Activated B cell treated with CpG ODN at 0.5 μM for 24 hours (primary cell): ENCODE data around the gene ERCC1. TPM values are rescaled to one million over a fixed set of nuclear protein-coding genes. Genes with fewer than 3 reads are reported as not detected.

Experiments
- ATAC-seq: fragments of 200-7000 bp; cut with Tn5 transposase; one replicate; pipeline ENCODE4 v1.10.0; 2021; ENCODE audit warnings: low read depth, mild to moderate bottlenecking, moderate library complexity
- CTCF ChIA-PET: fragments of 350-600 bp; sonication (Branson Sonifier 250); formaldehyde crosslinking; loops from one replicate; lab custom pipeline; 2021; ENCODE audit warnings: antibody characterized with exemption; lab: Charles Lee
- POLR2A ChIA-PET: fragments of 350-600 bp; sonication (Branson Sonifier 250); formaldehyde crosslinking; loops from one replicate; lab custom pipeline; 2021; ENCODE audit warnings: antibody characterized with exemption; lab: Charles Lee
- DNase-seq: peaks from one replicate; pipeline ENCODE4 v3.0.0; 2022
- H3K27ac Mint-ChIP-seq: one replicate; pipeline ENCODE4 v1.8.0; 2020; ENCODE audit warnings: mixed read lengths
- H3K27me3 Mint-ChIP-seq: one replicate; pipeline ENCODE4 v1.8.0; 2021; ENCODE audit warnings: mixed read lengths
- H3K36me3 Mint-ChIP-seq: one replicate; pipeline ENCODE4 v1.8.0; 2021; ENCODE audit warnings: low read depth, mixed read lengths
- H3K4me1 Mint-ChIP-seq: one replicate; pipeline ENCODE4 v1.8.0; 2021; ENCODE audit warnings: mixed read lengths
- H3K4me3 Mint-ChIP-seq: one replicate; pipeline ENCODE4 v1.8.0; 2020; ENCODE audit warnings: mild to moderate bottlenecking, mixed read lengths
- H3K9me3 Mint-ChIP-seq: one replicate; pipeline ENCODE4 v1.8.0; 2020; ENCODE audit warnings: mixed read lengths
- CTCF ChIP-seq: fragments of 200-600 bp; IDR thresholded peaks from one replicate; pipeline ENCODE4 v1.8.0; 2022; ENCODE audit warnings: antibody characterized with exemption, mild to moderate bottlenecking
- intact Hi-C: fragments of 100-400 bp; cut with micrococcal nuclease; formaldehyde crosslinking; loops from one replicate; pipeline ENCODE4 v1.15.1; 2024
- total RNA-seq: library from RNA; stranded (reverse); gene quantifications from 2 replicates; pipeline ENCODE4 v1.2.3, GENCODE V29; 2022

The ERCC1 gene
- total RNA-seq, 1 donor from 2014 or later: 69.2 TPM

GRCh38 chr19:45402298-45403061 lies 21.2 kb downstream of the ERCC1 start:
- TF ChIP-seq CTCF: no peak
- Mint-ChIP-seq H3K9me3 (no peaks in the 10 kb centered on the region), H3K4me1 (peaks cover 36% of the 10 kb centered on the region), H3K4me3 (no peak overlapping the region), H3K27ac (no peak overlapping the region), H3K27me3 (peaks cover 26% of the 10 kb centered on the region), H3K36me3 (peaks cover 9% of the 10 kb centered on the region)
- CTCF ChIA-PET: interaction anchor here (0.6 to 5.8 kb wide), 12 partner anchors 9 to 397 kb away, joined by 3 to 52 read pairs (median 4); partner anchors contain the start of gene FOSB
- POLR2A ChIA-PET: interaction anchor here (0.7 to 1.7 kb wide), 7 partner anchors 16 to 76 kb away, joined by 3 to 6 read pairs (median 4); no protein-coding TSS in a partner anchor
- intact Hi-C loops: loop anchor here (10.0 kb wide), 3 partner anchors 148 to 462 kb away; partner anchors contain the start of genes FOXA3, MARK4 and SYMPK
- ATAC-seq (no peak), DNase-seq (peak; percentile 55)

GRCh38 chr19:45401815-45402214 lies 21.9 kb downstream of the ERCC1 start:
- intact Hi-C loops: loop anchor here (10.0 kb wide), 3 partner anchors 147 to 463 kb away; partner anchors contain the start of genes FOXA3, MARK4 and SYMPK
- peaks cover 32% of the 10 kb centered on the region for H3K4me1 Mint-ChIP-seq
- TF ChIP-seq CTCF: no peak
- DNase-seq (no peak), ATAC-seq (no peak)
- POLR2A ChIA-PET: interaction anchor here (0.7 to 1.7 kb wide), 6 partner anchors 17 to 77 kb away, joined by 4 to 6 read pairs (median 4); no protein-coding TSS in a partner anchor
- peaks cover 9% of the 10 kb centered on the region for H3K36me3 Mint-ChIP-seq
- no peak overlapping the region for H3K27ac Mint-ChIP-seq
- H3K27me3 Mint-ChIP-seq: peaks cover 26% of the 10 kb centered on the region
- CTCF ChIA-PET: interaction anchor here (0.6 to 5.8 kb wide), 9 partner anchors 18 to 398 kb away, joined by 3 to 52 read pairs (median 4); no protein-coding TSS in a partner anchor
- no peaks in the 10 kb centered on the region for H3K9me3 Mint-ChIP-seq
- no peak overlapping the region for H3K4me3 Mint-ChIP-seq

GRCh38 chr19:45400192-45400591 lies 23.5 kb downstream of the ERCC1 start:
- peaks cover 30% of the 10 kb centered on the region for H3K27me3 Mint-ChIP-seq
- no peak overlapping the region for H3K4me3 Mint-ChIP-seq

GRCh38 chr19:45395821-45396617 lies 27.7 kb downstream of the ERCC1 start:
- no peak for ATAC-seq

More at GRCh38 chr19:45400192-45400591, 23.5 kb downstream of the ERCC1 start:
- Mint-ChIP-seq H3K27ac (no peak overlapping the region), H3K36me3 (no peaks in the 10 kb centered on the region), H3K9me3 (no peaks in the 10 kb centered on the region), H3K4me1 (peaks cover 24% of the 10 kb centered on the region)
- DNase-seq (no peak), ATAC-seq (no peak)
- intact Hi-C loops: loop anchor here (10.0 kb wide), 3 partner anchors 145 to 465 kb away; partner anchors contain the start of genes FOXA3, MARK4 and SYMPK
- POLR2A ChIA-PET: interaction anchor here (0.6 to 0.9 kb wide), 3 partner anchors 25 to 68 kb away, joined by 3 to 6 read pairs (median 4); no protein-coding TSS in a partner anchor
- CTCF ChIA-PET: interaction anchor here (3.0 to 5.8 kb wide), 2 partner anchors 39 to 77 kb away, joined by 21 to 52 read pairs; no protein-coding TSS in a partner anchor
- no peak for TF ChIP-seq CTCF

More at GRCh38 chr19:45395821-45396617, 27.7 kb downstream of the ERCC1 start:
- Mint-ChIP-seq H3K27me3 (peaks cover 18% of the 10 kb centered on the region), H3K4me1 (peaks cover 11% of the 10 kb centered on the region), H3K27ac (no peak overlapping the region), H3K36me3 (no peaks in the 10 kb centered on the region), H3K4me3 (no peak overlapping the region), H3K9me3 (no peaks in the 10 kb centered on the region)
- ChIA-PET POLR2A (interaction anchor here (0.5 kb wide), 1 partner anchor 354 kb away, joined by 3 read pairs; no protein-coding TSS in a partner anchor), CTCF (no interaction called here)
- no peak for TF ChIP-seq CTCF
- no peak for DNase-seq
- intact Hi-C loops: no loop called here
